ENCODE measurements around the gene FBXL17. TPM values are rescaled to one million over a fixed set of nuclear protein-coding genes. Genes with fewer than 3 reads are reported as not detected.

FBXL17 gene
- total and polyA plus RNA-seq, 2 of the 13 experiments (the other 11 are each of a cell fraction or from before 2014, with no cell fraction given) = 3.0 to 7.9 TPM

DNA sequence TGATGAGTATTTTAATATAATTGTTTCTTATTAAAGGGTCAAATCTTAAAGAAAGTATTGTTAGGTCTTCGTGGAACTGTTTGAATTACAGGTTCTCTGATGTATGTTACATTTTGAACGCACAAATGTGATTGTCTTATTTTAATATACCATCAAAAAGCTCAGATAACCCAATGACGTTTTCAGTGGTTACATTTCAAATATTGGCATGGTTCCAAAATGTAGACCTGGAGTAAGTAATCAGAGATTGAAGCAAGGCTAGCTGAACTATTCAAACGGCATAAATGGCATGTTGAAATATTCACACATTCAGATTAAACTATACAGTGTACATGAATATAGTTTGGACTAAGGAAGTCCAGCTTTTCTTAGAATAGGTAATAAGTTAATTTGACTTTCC lies 429.4 kb downstream of the FBXL17 start:
- H3K4me3 ChIP-seq (replicated peaks in 1 of 3; ENCODE audit: insufficient read depth in 1 of 3, low read depth in 2 of 3, low read length in 3 of 3) = no peak overlapping the region
- ChIA-PET CTCF (ENCODE audit: low intra/inter-chr PET ratio, low total read pairs) (no interaction called here), POLR2A (no interaction called here)
- TF ChIP-seq KLF9 (CRISPR knock-in tag; IDR thresholded peaks at IDR 0.05; ENCODE audit: low read depth) (no peak), MAF1 (CRISPR knock-in tag; IDR thresholded peaks at IDR 0.05; ENCODE audit: borderline replicate concordance) (no peak), ZKSCAN8 (CRISPR knock-in tag; IDR thresholded peaks at IDR 0.05; ENCODE audit: borderline replicate concordance) (no peak), SMAD9 (CRISPR knock-in tag; IDR thresholded peaks at IDR 0.05) (no peak), PAXIP1 (CRISPR knock-in tag; conservative IDR thresholded peaks at IDR 0.05) (no peak)
- no peaks in the 10 kb centered on the region for H3K27me3 ChIP-seq (ENCODE audit: control insufficient read depth in 1 of 2, insufficient read depth in 2 of 2, low read length in 2 of 2)
- no peaks in the 10 kb centered on the region for H3K79me2 ChIP-seq (ENCODE audit: insufficient read depth, low read length)
- H3K36me3 ChIP-seq (replicated peaks in 1 of 2; ENCODE audit: control insufficient read depth in 1 of 2, insufficient read depth in 2 of 2, low read length in 2 of 2) = no peaks in the 10 kb centered on the region
- BruUV-seq (replicated peaks) = no TSS peak
- DNase-seq (ENCODE audit: low spot score) = no peak
- no peak for ATAC-seq
- H3K4me2 ChIP-seq (ENCODE audit: low read depth, low read length) = no peak overlapping the region
- no peaks in the 10 kb centered on the region for H3K9me3 ChIP-seq (ENCODE audit: low read length)
- FAIRE-seq = no peak
- no peak overlapping the region for H3K9ac ChIP-seq (ENCODE audit: insufficient read depth, low read depth, low read length)
- H2AFZ ChIP-seq (ENCODE audit: low read length) = no peak overlapping the region
- intact Hi-C loops (cut with micrococcal nuclease; ENCODE audit: unreplicated experiment) = no loop called here
- 61% methylated on average over 4 of the region's 4 CpGs for WGBS (ENCODE audit: low lambda C conversion rate)
- no peak overlapping the region for H3K27ac ChIP-seq (ENCODE audit: extremely low read length, insufficient read depth, low read length)
- H4K20me1 ChIP-seq (ENCODE audit: insufficient read depth, low read length) = no peaks in the 10 kb centered on the region
- H3K4me1 ChIP-seq (ENCODE audit: insufficient read depth, low read length) = peaks cover 10% of the 10 kb centered on the region
- in situ Hi-C loops (cut with HindIII; ENCODE audit: extremely low pct_ligation_motif_present, low pct_unique_long_range_greater_than_20kb) = no loop called here

DNA sequence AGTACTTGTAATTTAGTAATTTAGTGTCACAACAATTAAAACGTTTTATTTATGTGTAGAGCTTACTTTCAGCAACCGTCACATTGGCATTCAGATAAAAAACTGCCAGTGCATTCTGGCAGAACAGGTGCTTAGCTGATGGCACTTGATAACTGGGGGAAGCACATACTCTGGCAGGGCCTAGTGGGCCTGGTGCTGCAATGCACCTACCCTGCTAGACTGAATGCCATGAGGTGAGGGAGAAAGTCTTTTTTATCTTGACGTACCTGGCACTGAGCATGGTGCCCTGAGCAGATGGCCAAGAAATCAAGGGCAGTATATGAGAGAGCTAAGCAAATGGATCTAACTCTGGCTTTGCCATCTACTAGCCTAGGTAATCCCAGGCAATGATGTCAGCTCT lies 430.6 kb downstream of the FBXL17 start:
- H3K4me3 ChIP-seq (replicated peaks in 1 of 3; ENCODE audit: insufficient read depth in 1 of 3, low read depth in 2 of 3, low read length in 3 of 3) = no peak overlapping the region
- H3K9ac ChIP-seq (ENCODE audit: insufficient read depth, low read depth, low read length) = no peak overlapping the region
- no peak for DNase-seq (ENCODE audit: low spot score)
- peaks cover 10% of the 10 kb centered on the region for H3K4me1 ChIP-seq (ENCODE audit: insufficient read depth, low read length)
- ChIA-PET POLR2A (no interaction called here), CTCF (ENCODE audit: low intra/inter-chr PET ratio, low total read pairs) (no interaction called here)
- H3K9me3 ChIP-seq (ENCODE audit: low read length) = no peaks in the 10 kb centered on the region
- no peaks in the 10 kb centered on the region for H3K27me3 ChIP-seq (ENCODE audit: control insufficient read depth in 1 of 2, insufficient read depth in 2 of 2, low read length in 2 of 2)
- H2AFZ ChIP-seq (ENCODE audit: low read length) = no peak overlapping the region
- H3K27ac ChIP-seq (ENCODE audit: extremely low read length, insufficient read depth, low read length) = no peak overlapping the region
- intact Hi-C loops (cut with micrococcal nuclease; ENCODE audit: unreplicated experiment) = no loop called here
- H4K20me1 ChIP-seq (ENCODE audit: insufficient read depth, low read length) = no peaks in the 10 kb centered on the region
- no peak for ATAC-seq
- no TSS peak for BruUV-seq (replicated peaks)
- no peak overlapping the region for H3K4me2 ChIP-seq (ENCODE audit: low read depth, low read length)
- H3K36me3 ChIP-seq (replicated peaks in 1 of 2; ENCODE audit: control insufficient read depth in 1 of 2, insufficient read depth in 2 of 2, low read length in 2 of 2) = no peaks in the 10 kb centered on the region
- no peaks in the 10 kb centered on the region for H3K79me2 ChIP-seq (ENCODE audit: insufficient read depth, low read length)
- no peak for FAIRE-seq
- 52% methylated on average over 3 of the region's 3 CpGs for WGBS (ENCODE audit: low lambda C conversion rate)
- in situ Hi-C loops (cut with HindIII; ENCODE audit: extremely low pct_ligation_motif_present, low pct_unique_long_range_greater_than_20kb) = no loop called here
- TF ChIP-seq GTF3A (CRISPR knock-in tag; conservative IDR thresholded peaks at IDR 0.05) (no peak), IRF9 (CRISPR knock-in tag; IDR thresholded peaks at IDR 0.05; ENCODE audit: borderline replicate concordance) (no peak), ASH2L (IDR thresholded peaks at IDR 0.05; ENCODE audit: insufficient read length, low read depth, low read length) (no peak), DMAP1 (CRISPR knock-in tag; IDR thresholded peaks at IDR 0.05) (no peak), TP53 (CRISPR knock-in tag; conservative IDR thresholded peaks at IDR 0.05) (no peak), ZFP37 (CRISPR knock-in tag; IDR thresholded peaks at IDR 0.05; ENCODE audit: borderline replicate concordance) (no peak), ZNF740 (CRISPR knock-in tag; IDR thresholded peaks at IDR 0.05) (no peak), REL (CRISPR knock-in tag; conservative IDR thresholded peaks at IDR 0.05) (no peak), ZSCAN25 (CRISPR knock-in tag; IDR thresholded peaks at IDR 0.05) (no peak), ZNF530 (CRISPR knock-in tag; IDR thresholded peaks at IDR 0.05; ENCODE audit: low read depth) (no peak)
